K562 (cell line): ENCODE results near the gene MYO1D. TPM values are rescaled to one million over a fixed set of nuclear protein-coding genes. Genes with fewer than 3 reads are reported as not detected.

ENCODE experiments used
- ATAC-seq: fragments of 200-7000 bp; cut with Tn5 transposase; 3 replicates; pipeline ENCODE4 v1.9.1; 2020; ENCODE audit warnings: moderate library complexity
- BruUV-seq: library from RNA; stranded (reverse); fragments of 400-500 nt; replicated peaks from 2 replicates; lab custom pipeline; 2021; lab: Mats Ljungman, UMichigan
- CTCF ChIA-PET: fragments of 300-600 bp; formaldehyde crosslinking; extraction: SDS; loops from one replicate; lab custom pipeline; 2021; ENCODE audit warnings: low intra/inter-chr PET ratio; lab: Yijun Ruan, JAX
- POLR2A ChIA-PET: fragments of 300-600, 350-650 bp; sonication (Branson Sonifier 250); formaldehyde crosslinking; extraction: SDS; loops from one replicate; lab custom pipeline; 2021; ENCODE audit warnings: antibody characterized with exemption, inconsistent platforms; lab: Yijun Ruan, JAX
- DNase-seq, 4 experiments: peaks; one replicate each; pipeline versions ENCODE4 v3.0.0 to v3.0.0-alpha.2; 2011 to 2018; ENCODE audit warnings: low spot score in 3 of 4, mixed read lengths in 3 of 4; ENCODE audit errors: extremely low read depth in 1 of 4
- FAIRE-seq: peaks from 2 replicates; lab custom pipeline; 2011; peaks lifted over from hg19 to GRCh38; lab: Jason Lieb, UNC
- H2AFZ ChIP-seq: 2 replicates; pipeline ENCODE4 v1.6.0; 2011; ENCODE audit warnings: low read depth, low read length, control low read depth, inconsistent platforms
- H3K27ac ChIP-seq: fragments of 200-600 bp; 3 replicates; pipeline ENCODE4 v1.8.0; 2011; ENCODE audit warnings: low read depth, mild to moderate bottlenecking, control low read depth, inconsistent platforms, low read length, moderate library complexity, mixed read lengths; ENCODE audit errors: extremely low read depth
- H3K27me3 ChIP-seq, 2 experiments: fragments of 300-600 bp in 1 of 2; 2 replicates in 1 of 2; 3 replicates in 1 of 2; pipeline versions ENCODE4 v1.6.0 to v1.8.0; 2011; ENCODE audit warnings: inconsistent platforms in 2 of 2, low read length in 2 of 2, mild to moderate bottlenecking in 1 of 2, mixed read lengths in 1 of 2, moderate library complexity in 1 of 2; ENCODE audit not compliant: control insufficient read depth in 2 of 2, insufficient read depth in 2 of 2
- H3K36me3 ChIP-seq: fragments of 300-600 bp; 3 replicates; pipeline ENCODE4 v1.8.0; 2011; ENCODE audit warnings: mild to moderate bottlenecking, low read length, inconsistent platforms; ENCODE audit not compliant: control insufficient read depth, insufficient read depth
- H3K4me1 ChIP-seq, 2 experiments: fragments of 200-600 bp in 1 of 2; replicated peaks in 1 of 2; 2 replicates in 1 of 2; 3 replicates in 1 of 2; pipeline versions ENCODE4 v1.5.1 to v1.8.0; 2011; ENCODE audit warnings: inconsistent platforms in 2 of 2, low read length in 2 of 2, mild to moderate bottlenecking in 1 of 2, mixed read lengths in 1 of 2, moderate library complexity in 1 of 2; ENCODE audit not compliant: control insufficient read depth in 2 of 2, insufficient read depth in 2 of 2
- H3K4me2 ChIP-seq: 2 replicates; pipeline ENCODE4 v1.6.1; 2011; ENCODE audit warnings: low read length, control low read depth, inconsistent platforms, mixed read lengths; ENCODE audit not compliant: insufficient read depth
- H3K4me3 ChIP-seq: fragments of 200-600 bp; sonication (generic), shearing (Covaris generic); 2 replicates; pipeline ENCODE4 v1.5.1; 2016; ENCODE audit warnings: control low read depth, inconsistent platforms
- H3K79me2 ChIP-seq: fragments of 200-600 bp; 3 replicates; pipeline ENCODE4 v1.8.0; 2011; ENCODE audit warnings: low read length, inconsistent platforms; ENCODE audit not compliant: control insufficient read depth, insufficient read depth
- H3K9ac ChIP-seq, 2 experiments: 2 replicates each; pipeline versions ENCODE4 v1.6.0 to v1.6.1; 2011; ENCODE audit warnings: low read depth in 2 of 2, low read length in 2 of 2, control low read depth in 1 of 2, inconsistent platforms in 1 of 2, mild to moderate bottlenecking in 1 of 2, mixed read lengths in 1 of 2; ENCODE audit not compliant: insufficient read depth in 1 of 2
- H3K9me1 ChIP-seq: one replicate; pipeline ENCODE4 v1.6.0; 2011; ENCODE audit warnings: inconsistent platforms, mild to moderate bottlenecking, low read length, moderate library complexity; ENCODE audit not compliant: control insufficient read depth, insufficient read depth
- H3K9me3 ChIP-seq: replicated peaks from 2 replicates; pipeline ENCODE4 v1.5.1; 2011; ENCODE audit warnings: low read depth, low read length, inconsistent platforms; ENCODE audit not compliant: control insufficient read depth, insufficient read depth
- H4K20me1 ChIP-seq: replicated peaks from 2 replicates; pipeline ENCODE4 v1.6.1; 2011; ENCODE audit warnings: low read length, inconsistent platforms, mixed read lengths; ENCODE audit not compliant: control insufficient read depth, insufficient read depth
- CCAR2 ChIP-seq: fragments of 200-400 bp; formaldehyde crosslinking; IDR thresholded peaks from 2 replicates; pipeline ENCODE4 v1.6.1; 2017; ENCODE audit warnings: mild to moderate bottlenecking, low read depth, low read length
- ELF4 ChIP-seq: fragments of 450-650 bp; formaldehyde crosslinking; IDR thresholded peaks from 2 replicates; pipeline ENCODE4 v1.4.0; 2022; ENCODE audit warnings: missing genetic modification characterization
- ERF ChIP-seq: fragments of 450-650 bp; formaldehyde crosslinking; IDR thresholded peaks from 2 replicates; pipeline ENCODE4 v1.4.0; 2020; ENCODE audit warnings: mild to moderate bottlenecking, mixed read lengths
- ESRRA ChIP-seq: fragments of 450-650 bp; IDR thresholded peaks from 2 replicates; pipeline ENCODE4 v1.6.1; 2014; ENCODE audit warnings: low read depth, mild to moderate bottlenecking, moderate library complexity, borderline replicate concordance
- FOSL1 ChIP-seq: fragments of 200-800 bp; sonication (Bioruptor generic); conservative IDR thresholded peaks from 2 replicates; pipeline ENCODE4 v1.6.1; 2016; ENCODE audit warnings: missing genetic modification characterization, missing compliant biosample characterization
- HNRNPL ChIP-seq: fragments of 200-400 bp; formaldehyde crosslinking; IDR thresholded peaks from 2 replicates; pipeline ENCODE4 v1.6.1; 2017; ENCODE audit warnings: low read depth, mild to moderate bottlenecking, low read length
- KLF10 ChIP-seq: fragments of 250-450 bp; sonication (Bioruptor Pico); IDR thresholded peaks from 2 replicates; pipeline ENCODE4 v1.6.1; 2021; ENCODE audit warnings: matching md5 sums
- MTF1 ChIP-seq: fragments of 250-450 bp; sonication (Bioruptor Pico); IDR thresholded peaks from 2 replicates; pipeline ENCODE4 v1.9.0; 2021; ENCODE audit warnings: moderate library complexity, mild to moderate bottlenecking, inconsistent platforms, borderline replicate concordance
- RBM22 ChIP-seq: fragments of 200-400 bp; formaldehyde crosslinking; IDR thresholded peaks from 2 replicates; pipeline ENCODE4 v1.6.1; 2018; ENCODE audit warnings: low read length, low read depth; ENCODE audit not compliant: poor library complexity, severe bottlenecking
- RFX1 ChIP-seq: fragments of 450-650 bp; IDR thresholded peaks from 2 replicates; pipeline ENCODE4 v1.6.1; 2016; ENCODE audit warnings: mild to moderate bottlenecking, moderate library complexity
- SPI1 ChIP-seq: IDR thresholded peaks from 2 replicates; pipeline ENCODE4 v1.6.1; 2011; ENCODE audit warnings: low read depth, low read length, control low read depth, borderline replicate concordance
- ZBTB2 ChIP-seq: fragments of 450-650 bp; IDR thresholded peaks from 2 replicates; pipeline ENCODE4 v1.6.1; 2016; ENCODE audit warnings: antibody characterized with exemption
- ZBTB33 ChIP-seq: sonication (generic); formaldehyde crosslinking; IDR thresholded peaks from 2 replicates; pipeline ENCODE4 v1.8.1; 2023; ENCODE audit warnings: mild to moderate bottlenecking, missing genetic modification reagents
- WGBS: fragments of 100-300 bp; shearing (Covaris generic); methylation state at CpG from one replicate; pipeline ENCODE4 v1.1.6; 2016; ENCODE audit warnings: low coverage, mixed read lengths; ENCODE audit not compliant: insufficient coverage; ENCODE audit errors: missing lambda C conversion rate; 5-methylcytosine and 5-hydroxymethylcytosine counted together
- in situ Hi-C: fragments of 300-500 bp; cut with MboI; formaldehyde crosslinking; loops from 4 replicates; pipeline ENCODE4 v1.15.0; 2018; ENCODE audit warnings: inconsistent platforms, mixed read lengths
- intact Hi-C: fragments of 100-400 bp; cut with micrococcal nuclease; formaldehyde crosslinking; loops from 2 replicates; pipeline ENCODE4 v1.14.2; 2022
- polyA plus RNA-seq, 8 experiments: library from polyadenylated mRNA; depleted of rRNA in 4 of 8; stranded (reverse) in 5 of 8; unstranded in 3 of 8; fragments of >200 nt; fragmentation: Nextera tagmentation in 2 of 8; fragmentation: Illumina TruSeq in 1 of 8; extraction: Ambion mirVana in 2 of 8; extraction: Trizol in 1 of 8; gene quantifications; 2 replicates each; pipeline versions ENCODE4 v1.2.1 to v1.2.3, GENCODE V29; 2011 to 2014; ENCODE audit warnings: inconsistent platforms in 1 of 8, missing spikeins in 1 of 8
- total RNA-seq, 7 experiments: library from RNA; depleted of rRNA in 6 of 7; stranded (reverse); fragments of >200 nt in 6 of 7; fragmentation: Illumina TruSeq in 2 of 7; extraction: Trizol in 2 of 7; gene quantifications; 2 replicates each; pipeline versions ENCODE4 v1.2.1 to v1.2.3, GENCODE V29; 2011 to 2021; ENCODE audit warnings: low replicate concordance in 1 of 7

MYO1D gene
- total and polyA plus RNA-seq, 9 of the 15 experiments (the other 6 are each of a cell fraction or from before 2014, with no cell fraction given), result 2.1 to 71.2 (median 45.4) TPM

DNA sequence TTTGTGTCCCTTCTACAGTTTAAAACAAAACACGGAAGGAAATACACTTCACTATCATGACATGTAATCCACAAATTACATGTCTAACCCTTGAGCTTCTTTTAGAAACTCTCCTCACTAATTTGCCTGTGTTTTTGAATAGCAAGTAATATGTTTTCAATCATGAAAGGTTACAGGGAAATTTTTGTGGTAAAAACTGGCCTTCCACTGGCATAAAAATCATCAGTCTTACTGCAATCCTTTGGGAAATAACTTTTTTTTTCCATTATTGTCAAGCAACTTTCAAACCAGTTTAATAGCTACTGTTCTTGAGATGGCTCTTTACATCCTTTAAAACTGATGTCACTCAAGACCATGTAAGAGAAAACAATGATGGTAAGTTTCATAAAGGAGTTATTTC is 27.0 kb downstream of the MYO1D start:
- Histone ChIP-seq H3K9me1 (peaks cover 5% of the 10 kb centered on the region), H3K36me3 (no peaks in the 10 kb centered on the region; the same call in 2 of the 3 replicates), H3K9ac (no peak overlapping the region), H3K4me3 (no peak overlapping the region), H2AFZ (no peak overlapping the region), H3K27me3 (no peaks in the 10 kb centered on the region), H3K4me1 (no peaks in the 10 kb centered on the region; a peak in 2 of 5 replicates)
- FAIRE-seq (no peak), DNase-seq (no peak), ATAC-seq (no peak)
- CTCF ChIA-PET, result no interaction called here
- intact Hi-C loops, result no loop called here
- in situ Hi-C loops, result no loop called here
- 79% methylated on average over 1 of the region's 1 CpG for WGBS
- TF ChIP-seq CCAR2 (no peak), ELF4 (CRISPR knock-in tag) (no peak)
- TF ChIP-seq, all 486 proteins: peak for 0
- H3K27ac ChIP-seq, result no peak overlapping the region
- peaks cover 12% of the 10 kb centered on the region; the same call in 1 of the 2 replicates for H4K20me1 ChIP-seq
- no peaks in the 10 kb centered on the region for H3K9me3 ChIP-seq
- H3K79me2 ChIP-seq, result peaks cover 75% of the 10 kb centered on the region
- POLR2A ChIA-PET, result interaction anchor here (1.2 to 1.3 kb wide), 2 partner anchors 10 to 16 kb away, joined by 4 read pairs; no protein-coding TSS in a partner anchor
- no TSS peak for BruUV-seq
- no peak overlapping the region for H3K4me2 ChIP-seq

GRCh38 chr17:32847977-32848376 is 28.9 kb downstream of the MYO1D start:
- ATAC-seq, result no peak
- no peaks in the 10 kb centered on the region for H3K9me1 ChIP-seq
- peaks cover 12% of the 10 kb centered on the region; the same call in 1 of the 2 replicates for H4K20me1 ChIP-seq
- WGBS, result 22% methylated on average over 2 of the region's 2 CpGs
- ChIA-PET POLR2A (interaction anchor here (1.2 kb wide), 1 partner anchor 19 kb away, joined by 5 read pairs; no protein-coding TSS in a partner anchor), CTCF (no interaction called here)
- no peak for DNase-seq
- H3K4me3 ChIP-seq, result no peak overlapping the region
- H3K9me3 ChIP-seq, result no peaks in the 10 kb centered on the region
- no peak overlapping the region for H3K27ac ChIP-seq
- H3K4me2 ChIP-seq, result no peak overlapping the region
- no peak for FAIRE-seq
- intact Hi-C loops (no loop called here), in situ Hi-C loops (no loop called here)
- peaks cover 66% of the 10 kb centered on the region for H3K79me2 ChIP-seq
- no peak overlapping the region for H2AFZ ChIP-seq
- no peak overlapping the region for H3K9ac ChIP-seq
- H3K4me1 ChIP-seq, result no peaks in the 10 kb centered on the region; a peak in 1 of 5 replicates
- BruUV-seq, result no TSS peak
- no peaks in the 10 kb centered on the region for H3K36me3 ChIP-seq
- H3K27me3 ChIP-seq, result no peaks in the 10 kb centered on the region
- TF ChIP-seq ZBTB33 (CRISPR knock-in tag), result no peak
- no peak for TF ChIP-seq FOSL1
- TF ChIP-seq KLF10, result no peak
- TF ChIP-seq MTF1 (CRISPR knock-in tag), result no peak
- TF ChIP-seq HNRNPL, result no peak
- no peak for TF ChIP-seq RBM22
- no peak for TF ChIP-seq ZBTB2
- no peak for TF ChIP-seq ESRRA
- TF ChIP-seq ERF (CRISPR knock-in tag), result no peak
- TF ChIP-seq RFX1, result no peak
- TF ChIP-seq SPI1, result no peak
